ENCODE measurements around the gene CARS1. TPM values are rescaled to one million over a fixed set of nuclear protein-coding genes. Genes with fewer than 3 reads are reported as not detected.

CARS1 gene
- total and polyA plus RNA-seq, 9 of the 15 experiments (the other 6 are each of a cell fraction or from before 2014, with no cell fraction given) = 14.4 to 106 (median 73.6) TPM

DNA sequence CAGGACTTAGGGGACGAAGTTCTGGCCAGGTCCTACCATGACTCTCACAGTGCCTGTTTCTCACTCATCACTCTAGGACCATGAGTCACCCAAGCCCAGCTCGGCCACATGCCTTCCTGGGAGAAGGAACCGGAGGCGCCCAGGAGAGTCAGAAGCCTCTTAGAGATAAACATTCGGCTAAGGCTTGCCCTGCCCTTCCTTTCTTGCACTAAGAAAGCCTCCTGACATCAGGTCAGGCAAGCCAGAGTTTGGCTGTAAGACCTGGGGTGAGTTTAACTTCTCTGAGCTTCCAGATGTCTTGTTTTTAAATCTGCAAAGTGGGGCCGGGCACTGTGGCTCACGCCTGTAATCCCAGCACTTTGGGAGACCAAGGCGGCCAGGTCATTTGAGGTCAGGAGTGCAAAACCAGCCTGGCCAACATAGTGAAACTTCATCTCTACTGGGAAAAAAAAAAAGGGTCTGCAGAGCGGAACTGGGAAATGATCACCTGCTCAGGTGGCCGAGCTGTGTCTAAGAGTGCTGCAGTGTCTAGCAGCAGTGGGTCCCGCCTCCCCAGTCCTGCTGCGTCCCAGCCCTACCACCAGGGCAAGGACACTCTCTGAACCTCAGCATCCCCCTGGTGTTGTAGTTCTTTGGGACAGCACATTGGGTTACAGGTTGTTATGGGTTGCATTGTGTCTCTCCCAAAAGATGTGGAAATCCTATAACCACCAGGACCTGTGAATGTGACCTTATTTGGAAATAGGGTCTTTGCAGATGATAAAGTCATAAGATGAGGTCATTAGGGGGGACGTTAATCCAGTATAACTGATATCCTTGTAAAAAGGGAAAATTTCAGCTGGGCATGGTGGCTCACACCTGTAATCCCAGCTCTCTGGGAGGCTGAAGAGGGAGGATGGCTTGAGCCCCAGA lies 1.8 kb upstream of the CARS1 start (continued):
- 0 out of 2 replicates have a peak, but pooled peaks have one; percentile 49 for TF ChIP-seq ZNF584 (CRISPR knock-in tag; IDR thresholded peaks at IDR 0.05; ENCODE audit: low read depth)
- TF ChIP-seq PML (IDR thresholded peaks at IDR 0.05; ENCODE audit: low read length) = no peak
- no peak for TF ChIP-seq ZNF354B (CRISPR knock-in tag; IDR thresholded peaks at IDR 0.05)
- peak; percentile 97 for TF ChIP-seq JUN (IDR thresholded peaks at IDR 0.05; ENCODE audit: borderline replicate concordance, low read depth, low read length)
- no peak for TF ChIP-seq JUN (CRISPR knock-in tag; IDR thresholded peaks at IDR 0.05; ENCODE audit: borderline replicate concordance)
- TF ChIP-seq, protein P1, sequence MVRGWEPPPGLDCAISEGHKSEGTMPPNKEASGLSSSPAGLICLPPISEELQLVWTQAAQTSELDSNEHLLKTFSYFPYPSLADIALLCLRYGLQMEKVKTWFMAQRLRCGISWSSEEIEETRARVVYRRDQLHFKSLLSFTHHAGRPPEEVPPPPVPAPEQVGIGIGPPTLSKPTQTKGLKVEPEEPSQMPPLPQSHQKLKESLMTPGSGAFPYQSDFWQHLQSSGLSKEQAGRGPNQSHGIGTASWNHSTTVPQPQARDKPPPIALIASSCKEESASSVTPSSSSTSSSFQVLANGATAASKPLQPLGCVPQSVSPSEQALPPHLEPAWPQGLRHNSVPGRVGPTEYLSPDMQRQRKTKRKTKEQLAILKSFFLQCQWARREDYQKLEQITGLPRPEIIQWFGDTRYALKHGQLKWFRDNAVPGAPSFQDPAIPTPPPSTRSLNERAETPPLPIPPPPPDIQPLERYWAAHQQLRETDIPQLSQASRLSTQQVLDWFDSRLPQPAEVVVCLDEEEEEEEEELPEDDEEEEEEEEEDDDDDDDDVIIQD (CRISPR knock-in tag; IDR thresholded peaks at IDR 0.05) = no peak
- TF ChIP-seq ARID3B (CRISPR knock-in tag; IDR thresholded peaks at IDR 0.05; ENCODE audit: borderline replicate concordance) = no peak
- TF ChIP-seq ZC3H4 (CRISPR knock-in tag; IDR thresholded peaks at IDR 0.05; ENCODE audit: borderline replicate concordance) = no peak
- TF ChIP-seq EP400 (IDR thresholded peaks at IDR 0.05) = peak; percentile 79
- TF ChIP-seq RAD51 (IDR thresholded peaks at IDR 0.05; ENCODE audit: borderline replicate concordance, low read depth) = no peak; the same call in 1 of the 2 replicates
- TF ChIP-seq, protein P2, sequence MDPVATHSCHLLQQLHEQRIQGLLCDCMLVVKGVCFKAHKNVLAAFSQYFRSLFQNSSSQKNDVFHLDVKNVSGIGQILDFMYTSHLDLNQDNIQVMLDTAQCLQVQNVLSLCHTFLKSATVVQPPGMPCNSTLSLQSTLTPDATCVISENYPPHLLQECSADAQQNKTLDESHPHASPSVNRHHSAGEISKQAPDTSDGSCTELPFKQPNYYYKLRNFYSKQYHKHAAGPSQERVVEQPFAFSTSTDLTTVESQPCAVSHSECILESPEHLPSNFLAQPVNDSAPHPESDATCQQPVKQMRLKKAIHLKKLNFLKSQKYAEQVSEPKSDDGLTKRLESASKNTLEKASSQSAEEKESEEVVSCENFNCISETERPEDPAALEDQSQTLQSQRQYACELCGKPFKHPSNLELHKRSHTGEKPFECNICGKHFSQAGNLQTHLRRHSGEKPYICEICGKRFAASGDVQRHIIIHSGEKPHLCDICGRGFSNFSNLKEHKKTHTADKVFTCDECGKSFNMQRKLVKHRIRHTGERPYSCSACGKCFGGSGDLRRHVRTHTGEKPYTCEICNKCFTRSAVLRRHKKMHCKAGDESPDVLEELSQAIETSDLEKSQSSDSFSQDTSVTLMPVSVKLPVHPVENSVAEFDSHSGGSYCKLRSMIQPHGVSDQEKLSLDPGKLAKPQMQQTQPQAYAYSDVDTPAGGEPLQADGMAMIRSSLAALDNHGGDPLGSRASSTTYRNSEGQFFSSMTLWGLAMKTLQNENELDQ (CRISPR knock-in tag; IDR thresholded peaks at IDR 0.05; ENCODE audit: borderline replicate concordance) = no peak
- peak; percentile 48; the same call in 1 of the 2 replicates for TF ChIP-seq E2F1 (CRISPR knock-in tag; IDR thresholded peaks at IDR 0.05)
- TF ChIP-seq, protein P3, sequence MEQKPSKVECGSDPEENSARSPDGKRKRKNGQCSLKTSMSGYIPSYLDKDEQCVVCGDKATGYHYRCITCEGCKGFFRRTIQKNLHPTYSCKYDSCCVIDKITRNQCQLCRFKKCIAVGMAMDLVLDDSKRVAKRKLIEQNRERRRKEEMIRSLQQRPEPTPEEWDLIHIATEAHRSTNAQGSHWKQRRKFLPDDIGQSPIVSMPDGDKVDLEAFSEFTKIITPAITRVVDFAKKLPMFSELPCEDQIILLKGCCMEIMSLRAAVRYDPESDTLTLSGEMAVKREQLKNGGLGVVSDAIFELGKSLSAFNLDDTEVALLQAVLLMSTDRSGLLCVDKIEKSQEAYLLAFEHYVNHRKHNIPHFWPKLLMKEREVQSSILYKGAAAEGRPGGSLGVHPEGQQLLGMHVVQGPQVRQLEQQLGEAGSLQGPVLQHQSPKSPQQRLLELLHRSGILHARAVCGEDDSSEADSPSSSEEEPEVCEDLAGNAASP (IDR thresholded peaks at IDR 0.05) = no peak; the same call in 1 of the 2 replicates
